ENCODE results near the gene SESN1. TPM values are rescaled to one million over a fixed set of nuclear protein-coding genes. Genes with fewer than 3 reads are reported as not detected.
"Not testable (repeated sequence)": the region's sequence is repeated elsewhere in the genome, so short reads cannot be mapped to it uniquely, and the experiment has no call there.

SESN1 gene
- total and polyA plus RNA-seq, 3 donors from 2014 or later, result 82.0 to 152 (median 132) TPM

- intact Hi-C loops (cut with DNase I; ENCODE audit: low total_unique reads), result no loop called here
- Histone ChIP-seq H3K27ac (no peak overlapping the region), H3K27me3 (no peaks in the 10 kb centered on the region), H3K36me3 (ENCODE audit: low read depth, missing control alignments) (no peaks in the 10 kb centered on the region), H3K4me3 (no peak overlapping the region), H3K4me1 (no peaks in the 10 kb centered on the region), H3K9me3 (no peaks in the 10 kb centered on the region)
- no peak for DNase-seq
- whole genome bisulfite sequencing, 2 donors, result 67 to 73% methylated on average over 5 of the region's 5 CpGs
- TF ChIP-seq POLR2A (IDR thresholded peaks at IDR 0.05) (no peak), CTCF (IDR thresholded peaks at IDR 0.05) (no peak)
These were observed 23.7 kb upstream of the SESN1 start for GRCh38 chr6:109118337-109118736.

GRCh38 chr6:109117346-109118035 is 22.8 kb upstream of the SESN1 start:
- 69 to 71% methylated on average over 5 of the region's 5 CpGs for whole genome bisulfite sequencing, 2 donors
- H3K4me3 ChIP-seq, result no peak overlapping the region
- H3K4me1 ChIP-seq, result no peaks in the 10 kb centered on the region
- TF ChIP-seq CTCF (IDR thresholded peaks at IDR 0.05) (no peak), POLR2A (IDR thresholded peaks at IDR 0.05) (no peak)
- no peaks in the 10 kb centered on the region for H3K36me3 ChIP-seq (ENCODE audit: low read depth, missing control alignments)
- no peak for DNase-seq
- intact Hi-C loops (cut with DNase I; ENCODE audit: low total_unique reads), result no loop called here
- no peaks in the 10 kb centered on the region for H3K27me3 ChIP-seq
- H3K27ac ChIP-seq, result no peak overlapping the region
- no peaks in the 10 kb centered on the region for H3K9me3 ChIP-seq

- H3K9me3 ChIP-seq; H3K27me3 ChIP-seq; intact Hi-C loops (cut with DNase I; ENCODE audit: low total_unique reads); H3K4me3 ChIP-seq; H3K4me1 ChIP-seq; DNase-seq; H3K36me3 ChIP-seq (ENCODE audit: low read depth, missing control alignments); H3K27ac ChIP-seq: not testable (repeated sequence)
- WGBS, 2 donors, result 82 to 83% methylated on average over 3 of the region's 3 CpGs
These were observed 18.0 kb upstream of the SESN1 start for GRCh38 chr6:109112663-109113062.

GRCh38 chr6:109109663-109110062 is 15.0 kb upstream of the SESN1 start:
- H3K4me1 ChIP-seq; H3K36me3 ChIP-seq (ENCODE audit: low read depth, missing control alignments); H3K4me3 ChIP-seq; H3K27ac ChIP-seq; H3K9me3 ChIP-seq; intact Hi-C loops (cut with DNase I; ENCODE audit: low total_unique reads); DNase-seq; H3K27me3 ChIP-seq: not testable (repeated sequence)
- 93 to 95% methylated on average over 8 of the region's 8 CpGs for WGBS, 2 donors

GRCh38 chr6:109105681-109106080 is 11.0 kb upstream of the SESN1 start:
- DNase-seq, result no peak
- no peaks in the 10 kb centered on the region for H3K9me3 ChIP-seq
- no peak for TF ChIP-seq POLR2A (IDR thresholded peaks at IDR 0.05)
- TF ChIP-seq CTCF (IDR thresholded peaks at IDR 0.05), result no peak
- no peaks in the 10 kb centered on the region for H3K36me3 ChIP-seq (ENCODE audit: low read depth, missing control alignments)
- WGBS, 2 donors, result 93 to 95% methylated on average over 5 of the region's 5 CpGs
- H3K4me3 ChIP-seq, result no peak overlapping the region
- H3K27me3 ChIP-seq, result no peaks in the 10 kb centered on the region
- intact Hi-C loops (cut with DNase I; ENCODE audit: low total_unique reads), result no loop called here
- no peak overlapping the region for H3K27ac ChIP-seq
- no peaks in the 10 kb centered on the region for H3K4me1 ChIP-seq

GRCh38 chr6:109104512-109104911 is 9.9 kb upstream of the SESN1 start:
- no peak overlapping the region for H3K27ac ChIP-seq
- no peaks in the 10 kb centered on the region for H3K27me3 ChIP-seq
- H3K4me1 ChIP-seq, result no peaks in the 10 kb centered on the region
- H3K4me3 ChIP-seq, result no peak overlapping the region
- TF ChIP-seq POLR2A (IDR thresholded peaks at IDR 0.05), result no peak
- TF ChIP-seq CTCF (IDR thresholded peaks at IDR 0.05), result no peak
- H3K9me3 ChIP-seq, result no peaks in the 10 kb centered on the region
- intact Hi-C loops (cut with DNase I; ENCODE audit: low total_unique reads), result no loop called here
- DNase-seq, result no peak
- no peaks in the 10 kb centered on the region for H3K36me3 ChIP-seq (ENCODE audit: low read depth, missing control alignments)
- WGBS, 2 donors, result 88 to 93% methylated on average over 3 of the region's 3 CpGs
